Measurements from ENCODE around the gene SIRPB1. TPM values are rescaled to one million over a fixed set of nuclear protein-coding genes. Genes with fewer than 3 reads are reported as not detected.

The SIRPB1 gene
- total RNA-seq, 2 donors from 2014 or later: 3.7 to 5.7 TPM

- Histone ChIP-seq H3K36me3 (no peaks in the 10 kb centered on the region), H3K4me3 (no peak overlapping the region), H3K27ac (no peak overlapping the region), H3K27me3 (no peaks in the 10 kb centered on the region), H3K9me3 (no peaks in the 10 kb centered on the region), H3K4me1 (no peaks in the 10 kb centered on the region)
- TF ChIP-seq CTCF (IDR thresholded peaks at IDR 0.05): no peak
- DNase-seq (ENCODE audit: low spot score): no peak
These were observed 37.0 kb upstream of the SIRPB1 start for GRCh38 chr20:1656844-1657243.

- H3K27ac ChIP-seq: no peak overlapping the region
These were observed 35.2 kb upstream of the SIRPB1 start for GRCh38 chr20:1654996-1655395.

GRCh38 chr20:1652960-1653359, 33.2 kb upstream of the SIRPB1 start:
- Histone ChIP-seq H3K27me3 (no peaks in the 10 kb centered on the region), H3K4me3 (no peak overlapping the region), H3K27ac (no peak overlapping the region), H3K36me3 (no peaks in the 10 kb centered on the region), H3K9me3 (no peaks in the 10 kb centered on the region), H3K4me1 (no peaks in the 10 kb centered on the region)
- DNase-seq (ENCODE audit: low spot score): no peak
- TF ChIP-seq CTCF (IDR thresholded peaks at IDR 0.05): no peak

More at GRCh38 chr20:1654996-1655395, 35.2 kb upstream of the SIRPB1 start:
- no peak overlapping the region for H3K4me3 ChIP-seq
- H3K4me1 ChIP-seq: no peaks in the 10 kb centered on the region
- H3K27me3 ChIP-seq: no peaks in the 10 kb centered on the region
- H3K36me3 ChIP-seq: no peaks in the 10 kb centered on the region
- no peaks in the 10 kb centered on the region for H3K9me3 ChIP-seq
- no peak for TF ChIP-seq CTCF (IDR thresholded peaks at IDR 0.05)
- DNase-seq (ENCODE audit: low spot score): no peak

- H3K4me1 ChIP-seq: no peaks in the 10 kb centered on the region
- TF ChIP-seq CTCF (IDR thresholded peaks at IDR 0.05): no peak
- no peak overlapping the region for H3K27ac ChIP-seq
- no peak overlapping the region for H3K4me3 ChIP-seq
- DNase-seq (ENCODE audit: low spot score): no peak
- no peaks in the 10 kb centered on the region for H3K27me3 ChIP-seq
- no peaks in the 10 kb centered on the region for H3K36me3 ChIP-seq
- H3K9me3 ChIP-seq: no peaks in the 10 kb centered on the region
These were observed 32.3 kb upstream of the SIRPB1 start for GRCh38 chr20:1652104-1652503.

GRCh38 chr20:1651268-1652058, 31.7 kb upstream of the SIRPB1 start:
- TF ChIP-seq CTCF (IDR thresholded peaks at IDR 0.05): no peak
- H3K27ac ChIP-seq: no peak overlapping the region
- no peaks in the 10 kb centered on the region for H3K9me3 ChIP-seq
- peak; percentile 43 for DNase-seq (ENCODE audit: low spot score)
- H3K4me1 ChIP-seq: no peaks in the 10 kb centered on the region
- no peak overlapping the region for H3K4me3 ChIP-seq
- H3K27me3 ChIP-seq: no peaks in the 10 kb centered on the region
- H3K36me3 ChIP-seq: no peaks in the 10 kb centered on the region

GRCh38 chr20:1648101-1648500, 28.3 kb upstream of the SIRPB1 start:
- DNase-seq (ENCODE audit: low spot score): no peak
- H3K27ac ChIP-seq: no peak overlapping the region
- no peak overlapping the region for H3K4me3 ChIP-seq
- H3K36me3 ChIP-seq: no peaks in the 10 kb centered on the region
- H3K27me3 ChIP-seq: no peaks in the 10 kb centered on the region
- H3K4me1 ChIP-seq: no peaks in the 10 kb centered on the region
- TF ChIP-seq CTCF (IDR thresholded peaks at IDR 0.05): no peak
- no peaks in the 10 kb centered on the region for H3K9me3 ChIP-seq

All from right atrium auricular region (tissue), 2 donors.